Stimulated activated CD4-positive, alpha-beta T cell treated with anti-CD3 and anti-CD28 coated beads, Interleukin-12 subunit alpha, Interleukin-12 subunit beta, amount 100 ng/mL, for 48 hours (primary cell): ENCODE results near the gene ATP2A3.

Experiments
- DNase-seq, 3 donors: peaks; one replicate each; pipeline ENCODE4 v3.0.0-alpha.2; 2020; ENCODE audit warnings: low read depth in 2 of 3, low spot score in 1 of 3

ATP2A3 gene

GRCh38 chr17:3929764-3930163, 34.5 kb downstream of the ATP2A3 start:
- no peak for DNase-seq

DNA sequence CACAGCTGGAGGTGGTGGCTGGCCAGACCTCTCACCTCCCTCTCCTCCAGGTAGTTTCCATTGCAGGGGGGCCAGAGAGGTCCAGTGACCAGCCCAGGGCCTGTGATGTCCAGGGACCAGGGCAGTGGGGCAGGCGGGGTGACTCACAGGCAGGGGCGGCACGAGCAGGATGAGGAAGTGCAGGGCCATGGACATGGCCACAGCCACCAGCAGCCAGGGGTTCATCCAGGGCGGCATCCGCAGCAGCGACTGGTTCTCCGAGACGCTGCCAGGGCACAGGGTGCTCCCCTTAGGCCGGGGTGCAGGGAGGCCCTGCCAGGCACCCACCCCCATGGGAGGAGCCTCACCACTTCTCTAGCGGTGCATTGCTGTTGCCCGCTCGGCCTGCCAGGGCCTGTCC, 35.1 kb downstream of the ATP2A3 start:
- no peak for DNase-seq

DNA sequence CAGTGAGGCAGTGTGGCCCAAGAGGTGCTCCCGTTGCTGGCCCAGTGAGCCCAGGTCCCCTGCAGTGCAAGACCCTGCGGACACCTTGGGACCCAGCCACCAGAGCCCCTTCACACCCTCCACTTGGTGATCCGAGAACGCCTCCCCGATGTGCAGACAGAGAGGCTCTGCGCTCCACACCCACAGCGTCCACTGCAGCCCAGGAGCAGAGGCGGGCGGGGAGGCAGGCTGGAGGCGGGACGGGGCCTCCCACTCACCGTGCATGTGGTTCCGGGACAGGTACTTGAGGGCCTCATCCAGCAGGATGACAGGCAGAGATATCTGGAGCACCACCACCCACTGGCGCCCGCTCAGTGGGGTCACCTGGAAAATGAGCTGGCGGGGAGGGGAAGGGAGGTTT, 35.8 kb downstream of the ATP2A3 start:
- DNase-seq = no peak

DNA sequence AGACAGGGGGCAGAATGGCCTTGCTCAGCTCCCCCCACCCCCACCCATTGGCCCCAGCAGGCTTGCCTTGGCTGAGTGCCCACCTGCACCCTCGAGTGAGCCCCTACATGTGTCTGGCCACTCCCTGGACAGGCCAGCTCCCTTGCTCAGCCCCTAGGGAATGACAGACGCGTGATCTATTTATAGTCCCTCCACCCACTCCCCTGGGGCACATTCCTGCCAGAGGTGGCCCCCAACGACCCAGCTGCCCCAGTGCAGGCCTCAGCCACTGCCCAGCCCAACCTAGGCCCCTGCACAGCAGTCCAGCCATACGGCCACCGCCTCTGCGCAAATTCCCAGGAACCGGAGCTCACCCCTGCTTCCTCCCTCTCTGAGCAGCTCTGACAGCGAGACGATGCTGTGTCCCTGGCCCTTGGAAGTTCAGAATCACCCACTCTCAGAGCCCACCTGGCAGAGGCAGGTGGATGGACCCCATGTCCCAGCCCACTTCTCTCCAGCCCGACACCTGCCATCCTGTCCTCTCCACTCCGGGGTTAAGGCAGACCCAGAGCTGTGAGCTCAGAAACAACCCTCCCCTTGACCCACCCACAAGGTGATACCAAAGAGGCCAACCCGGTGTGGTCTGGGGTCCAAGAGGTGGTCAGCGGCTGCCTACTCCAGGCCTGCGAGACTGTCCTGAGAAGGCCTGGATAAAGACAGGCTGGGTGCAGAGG, 36.5 kb downstream of the ATP2A3 start:
- DNase-seq = no peak

DNA sequence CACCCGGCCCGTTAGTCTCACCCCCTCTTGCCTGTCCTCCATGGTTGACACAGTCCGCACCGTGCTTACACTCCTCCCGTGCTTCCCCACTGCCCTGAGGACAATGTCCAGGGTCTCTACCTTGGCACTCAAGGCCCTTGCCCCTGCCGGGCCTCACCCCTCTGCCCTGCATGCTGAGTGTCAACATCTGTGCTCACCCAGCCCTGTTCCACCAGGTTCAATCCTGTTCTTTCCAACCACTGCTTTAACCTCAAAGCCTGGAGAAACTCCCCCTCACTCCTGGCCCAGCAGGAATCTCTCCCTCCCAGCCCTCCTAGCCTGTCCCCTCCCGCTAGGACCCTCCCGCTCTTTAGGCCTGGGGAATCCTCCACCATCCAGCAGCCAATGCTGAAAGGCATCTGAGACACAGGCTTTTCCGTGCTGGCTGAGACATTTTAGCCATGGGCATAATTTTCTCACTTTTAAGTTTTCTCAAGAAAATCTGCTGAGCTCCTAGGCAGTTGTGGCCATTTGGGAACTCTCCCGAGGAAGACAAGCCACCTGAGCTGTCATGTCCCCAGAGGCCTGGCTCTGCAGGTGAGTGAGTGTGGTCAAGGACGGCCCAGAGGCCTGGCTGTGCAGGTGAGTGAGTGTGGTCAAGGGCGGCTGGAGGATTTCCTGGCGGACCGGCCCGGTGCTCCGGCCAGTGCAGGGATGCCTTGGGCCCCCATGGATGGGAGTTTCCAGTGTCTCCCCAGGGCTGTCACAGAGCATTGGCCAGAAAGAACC, 37.2 kb downstream of the ATP2A3 start:
- no peak for DNase-seq

GRCh38 chr17:3925684-3926485, 38.4 kb downstream of the ATP2A3 start:
- no peak for DNase-seq

DNA sequence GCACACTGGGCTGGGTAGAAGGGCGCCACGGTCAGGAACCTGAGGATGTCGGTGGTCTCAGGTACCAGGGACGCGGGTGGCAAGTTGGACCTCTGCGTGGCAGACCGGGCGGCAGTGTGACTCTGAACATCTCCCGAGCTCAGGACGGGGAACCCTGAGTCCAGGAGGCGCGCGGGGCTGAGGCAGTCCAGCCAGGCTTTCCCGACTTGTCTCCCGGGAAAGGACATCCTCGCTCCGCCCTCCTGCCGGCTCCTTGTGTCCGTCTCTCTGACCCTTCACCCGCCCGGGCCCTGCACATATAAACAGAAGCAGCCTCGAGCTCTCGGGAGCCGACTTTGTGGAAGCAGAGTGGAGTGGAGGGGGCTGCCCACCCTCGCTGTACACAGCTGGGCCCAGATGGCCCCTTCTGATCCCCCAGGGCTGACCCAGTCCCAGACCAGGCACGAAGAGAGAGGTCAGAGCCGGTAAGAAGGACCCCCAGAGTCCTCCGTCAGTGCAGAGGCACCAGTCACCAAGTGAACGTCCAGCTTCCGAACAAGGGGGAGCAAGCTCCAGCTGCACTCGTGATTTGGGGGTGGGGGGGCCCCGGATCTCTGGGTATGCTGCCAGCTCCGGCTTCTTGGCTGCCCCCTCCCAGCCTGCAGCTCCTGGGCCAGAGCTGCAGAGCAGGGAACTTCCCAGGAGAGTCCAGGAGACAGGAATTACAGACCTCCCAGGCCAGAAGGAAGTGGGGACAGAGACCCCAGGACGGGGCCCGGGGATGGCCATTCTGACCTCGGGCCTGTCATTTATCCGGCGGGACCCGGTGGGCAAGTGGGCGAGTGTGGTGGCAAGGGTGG, 39.5 kb downstream of the ATP2A3 start:
- no peak for DNase-seq

GRCh38 chr17:3923466-3924190, 40.6 kb downstream of the ATP2A3 start:
- no peak for DNase-seq

DNA sequence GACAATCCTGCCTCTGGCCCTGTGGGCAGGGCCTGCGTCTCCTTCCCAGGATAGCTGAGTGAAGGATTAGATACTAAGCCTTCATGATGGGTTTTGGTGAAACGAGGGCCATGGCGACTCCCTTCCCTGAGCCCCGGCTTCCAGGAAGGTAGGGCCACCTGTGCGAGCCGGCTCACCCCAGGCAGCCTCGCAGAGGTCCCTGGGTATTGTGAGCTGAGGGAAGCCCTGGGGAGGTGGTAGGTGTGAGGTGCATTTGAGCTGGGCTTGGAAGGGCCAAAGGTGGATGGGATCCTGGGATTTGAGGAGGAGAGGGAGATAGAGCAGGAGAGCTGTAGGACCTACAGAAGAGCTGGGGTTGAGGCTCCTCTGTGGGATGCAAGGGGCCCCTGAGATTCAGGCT, 41.5 kb downstream of the ATP2A3 start:
- DNase-seq = no peak

- DNase-seq = no peak
Measured at GRCh38 chr17:3921502-3922319, 42.5 kb downstream of the ATP2A3 start.

DNA sequence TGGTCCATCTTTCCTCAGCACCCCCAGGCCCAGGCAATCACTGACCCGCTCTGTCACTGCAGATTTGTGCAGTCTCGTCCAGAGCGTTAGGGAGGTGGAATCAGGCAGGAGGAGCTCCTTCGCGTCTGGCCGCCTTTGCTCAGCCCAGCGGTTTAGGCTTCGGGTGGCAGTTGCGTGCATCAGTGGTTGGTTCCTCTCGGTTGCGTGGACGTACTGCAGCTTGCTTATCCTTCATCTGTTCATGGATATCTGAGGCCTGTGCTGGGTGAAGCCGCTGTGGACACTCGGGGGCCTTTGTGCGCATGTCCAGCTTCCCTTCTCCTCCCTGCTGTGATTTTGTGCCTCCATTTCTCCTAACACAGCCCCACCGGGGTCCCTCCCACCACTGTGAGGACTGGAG, 43.2 kb downstream of the ATP2A3 start:
- DNase-seq = no peak

DNA sequence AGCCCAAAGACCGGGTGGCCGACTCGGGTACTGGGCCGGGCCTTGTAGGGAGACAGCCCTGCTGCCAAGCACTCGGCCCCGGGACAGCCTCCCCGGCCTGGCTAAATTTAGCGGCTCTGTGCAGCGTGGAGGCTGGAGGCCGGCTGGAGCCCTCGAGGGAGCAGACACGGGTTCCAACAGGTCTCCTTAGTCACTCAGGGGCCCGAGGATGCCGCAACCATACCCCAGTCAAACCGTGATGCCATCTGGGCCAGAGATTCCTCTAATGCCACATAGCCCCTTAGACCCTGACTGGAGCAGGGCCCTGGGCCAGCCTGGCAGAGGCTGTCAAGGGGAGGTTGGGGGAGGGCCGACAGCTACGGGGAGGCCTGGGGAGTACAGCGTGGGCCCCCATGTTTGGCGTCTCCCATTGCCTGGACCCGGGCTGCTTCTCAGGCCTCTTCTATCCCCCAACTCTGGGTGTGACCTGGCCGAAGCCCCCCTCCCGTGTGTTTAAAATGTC, 45.1 kb downstream of the ATP2A3 start:
- DNase-seq = no peak

- DNase-seq = no peak
Measured at GRCh38 chr17:3918372-3919122, 45.7 kb downstream of the ATP2A3 start.

- no peak for DNase-seq
Measured at GRCh38 chr17:3917391-3917931, 46.8 kb downstream of the ATP2A3 start.

GRCh38 chr17:3916825-3917224, 47.4 kb downstream of the ATP2A3 start:
- DNase-seq = no peak

DNA sequence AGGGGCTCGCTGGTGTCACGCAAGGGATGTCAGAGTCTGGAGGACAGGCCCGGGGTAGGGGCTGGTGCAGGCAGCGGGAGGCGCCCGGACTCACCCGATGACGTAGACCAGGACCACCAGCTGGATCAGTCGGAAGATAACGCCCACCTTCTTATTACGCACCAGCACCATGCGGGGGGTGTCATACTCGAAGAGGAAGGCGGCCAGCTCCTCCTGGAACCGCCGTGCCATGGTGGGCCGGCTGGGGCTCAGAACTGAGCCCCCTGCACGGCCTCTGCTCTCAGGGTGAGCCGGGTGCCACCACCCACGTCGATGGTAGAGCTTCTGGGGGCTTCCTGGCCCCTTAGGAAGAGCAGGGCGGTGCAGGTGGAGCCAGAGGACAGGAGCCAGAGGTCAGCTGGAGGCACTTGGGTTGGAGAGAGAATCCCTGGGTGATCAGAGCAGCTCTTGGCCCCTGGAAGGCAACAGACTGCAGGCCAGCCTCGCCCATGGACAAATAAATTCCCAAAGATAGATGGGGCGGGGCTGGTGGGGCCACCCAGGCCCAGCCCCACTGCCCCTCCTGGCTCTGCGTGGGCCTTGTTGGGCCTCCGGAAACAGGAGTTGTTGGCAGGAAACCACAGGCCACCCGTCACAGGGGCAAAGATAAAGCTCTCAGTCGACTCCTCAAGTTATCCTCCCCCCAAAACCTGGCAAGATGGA, 48.1 kb downstream of the ATP2A3 start, which contains the start of gene P2RX1:
P2RX1 (minus strand) TSS at position 471 of the 702 bp plus-strand sequence; CDS start at position 231, 240 bp downstream.
- DNase-seq = no peak

- DNase-seq = no peak
Measured at GRCh38 chr17:3915581-3915994, 48.6 kb downstream of the ATP2A3 start.

DNA sequence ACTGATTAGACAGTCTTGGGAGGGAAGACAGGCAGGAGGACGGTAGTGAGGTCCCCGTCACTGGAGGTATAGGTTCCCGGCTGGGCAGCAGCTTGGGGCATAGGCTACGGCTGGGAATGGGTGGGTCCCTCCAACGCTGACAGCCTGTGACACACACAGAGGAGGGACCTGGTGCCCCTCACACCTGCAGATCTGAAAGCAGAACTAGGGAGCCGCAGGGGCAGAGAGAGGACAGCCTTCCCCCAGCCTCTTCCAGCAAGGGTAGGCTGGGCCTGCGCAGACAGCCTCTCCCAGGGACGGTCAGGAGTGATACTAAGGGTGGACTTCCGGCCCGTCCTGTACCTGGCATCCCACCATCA, 49.9 kb downstream of the ATP2A3 start:
- no peak for DNase-seq
